Measurements from ENCODE around the gene LRRC75A.

LRRC75A gene

GRCh38 chr17:16438557-16439302, 53.3 kb downstream of the LRRC75A start:
- peaks cover 13 to 20% of the 10 kb centered on the region in 2 donors for H3K4me1 ChIP-seq (ENCODE audit: control insufficient read depth in 2 of 2, insufficient read depth in 2 of 2, low read length in 2 of 2)
- no peaks in the 10 kb centered on the region for H3K27me3 ChIP-seq (ENCODE audit: control insufficient read depth in 2 of 2, insufficient read depth in 2 of 2, low read length in 2 of 2)
- peak overlapping the region; percentile 78 to 82 for H3K4me3 ChIP-seq (ENCODE audit: low read length in 2 of 2)
- H3K9ac ChIP-seq (ENCODE audit: low read depth in 1 of 2, low read length in 2 of 2): peak overlapping the region; percentile 96 to 97
- peak overlapping the region; percentile 88 for H3K27ac ChIP-seq (ENCODE audit: low read depth in 2 of 2, low read length in 2 of 2)
- peaks cover 28 to 29% of the 10 kb centered on the region in 2 donors for H3K36me3 ChIP-seq (ENCODE audit: control insufficient read depth in 2 of 2, insufficient read depth in 2 of 2, low read length in 2 of 2)
- H3K9me3 ChIP-seq (ENCODE audit: control insufficient read depth in 2 of 2, low read length in 2 of 2): no peaks in the 10 kb centered on the region

- H3K9me3 ChIP-seq (ENCODE audit: control insufficient read depth in 2 of 2, low read length in 2 of 2): no peaks in the 10 kb centered on the region
- H3K4me1 ChIP-seq (ENCODE audit: control insufficient read depth in 2 of 2, insufficient read depth in 2 of 2, low read length in 2 of 2): peaks cover 13 to 18% of the 10 kb centered on the region in 2 donors
- H3K27ac ChIP-seq (ENCODE audit: low read depth in 2 of 2, low read length in 2 of 2): peak overlapping the region; percentile 81 to 88
- peak overlapping the region; percentile 26 to 96 for H3K9ac ChIP-seq (ENCODE audit: low read depth in 1 of 2, low read length in 2 of 2)
- H3K4me3 ChIP-seq (ENCODE audit: low read length in 2 of 2): peak overlapping the region; percentile 78 to 82
- H3K27me3 ChIP-seq (ENCODE audit: control insufficient read depth in 2 of 2, insufficient read depth in 2 of 2, low read length in 2 of 2): no peaks in the 10 kb centered on the region
- H3K36me3 ChIP-seq (ENCODE audit: control insufficient read depth in 2 of 2, insufficient read depth in 2 of 2, low read length in 2 of 2): peaks cover 22 to 24% of the 10 kb centered on the region in 2 donors
Observed at GRCh38 chr17:16438173-16438556, 53.8 kb downstream of the LRRC75A start.

GRCh38 chr17:16437083-16437482, 54.9 kb downstream of the LRRC75A start:
- Histone ChIP-seq H3K9ac (ENCODE audit: low read depth in 1 of 2, low read length in 2 of 2) (no peak overlapping the region), H3K9me3 (ENCODE audit: control insufficient read depth in 2 of 2, low read length in 2 of 2) (no peaks in the 10 kb centered on the region), H3K4me1 (ENCODE audit: control insufficient read depth in 2 of 2, insufficient read depth in 2 of 2, low read length in 2 of 2) (peaks cover 13 to 18% of the 10 kb centered on the region in 2 donors), H3K4me3 (ENCODE audit: low read length in 2 of 2) (no peak overlapping the region), H3K27me3 (ENCODE audit: control insufficient read depth in 2 of 2, insufficient read depth in 2 of 2, low read length in 2 of 2) (no peaks in the 10 kb centered on the region), H3K27ac (ENCODE audit: low read depth in 2 of 2, low read length in 2 of 2) (no peak overlapping the region), H3K36me3 (ENCODE audit: control insufficient read depth in 2 of 2, insufficient read depth in 2 of 2, low read length in 2 of 2) (peaks cover 13% of the 10 kb centered on the region in 2 donors)

GRCh38 chr17:16435925-16436886, 55.8 kb downstream of the LRRC75A start:
- no peaks in the 10 kb centered on the region for H3K27me3 ChIP-seq (ENCODE audit: control insufficient read depth in 2 of 2, insufficient read depth in 2 of 2, low read length in 2 of 2)
- H3K36me3 ChIP-seq (ENCODE audit: control insufficient read depth in 2 of 2, insufficient read depth in 2 of 2, low read length in 2 of 2): peaks cover 5% of the 10 kb centered on the region in 2 donors
- H3K4me1 ChIP-seq (ENCODE audit: control insufficient read depth in 2 of 2, insufficient read depth in 2 of 2, low read length in 2 of 2): peaks cover 13 to 16% of the 10 kb centered on the region in 2 donors
- no peaks in the 10 kb centered on the region for H3K9me3 ChIP-seq (ENCODE audit: control insufficient read depth in 2 of 2, low read length in 2 of 2)
- no peak overlapping the region for H3K4me3 ChIP-seq (ENCODE audit: low read length in 2 of 2)
- H3K27ac ChIP-seq (ENCODE audit: low read depth in 2 of 2, low read length in 2 of 2): no peak overlapping the region
- no peak overlapping the region for H3K9ac ChIP-seq (ENCODE audit: low read depth in 1 of 2, low read length in 2 of 2)

GRCh38 chr17:16434662-16435061, 57.3 kb downstream of the LRRC75A start:
- H3K9ac ChIP-seq (ENCODE audit: low read depth in 1 of 2, low read length in 2 of 2): no peak overlapping the region
- H3K36me3 ChIP-seq (ENCODE audit: control insufficient read depth in 2 of 2, insufficient read depth in 2 of 2, low read length in 2 of 2): no peaks in the 10 kb centered on the region
- peaks cover 5% of the 10 kb centered on the region in 2 donors for H3K4me1 ChIP-seq (ENCODE audit: control insufficient read depth in 2 of 2, insufficient read depth in 2 of 2, low read length in 2 of 2)
- no peak overlapping the region for H3K27ac ChIP-seq (ENCODE audit: low read depth in 2 of 2, low read length in 2 of 2)
- no peaks in the 10 kb centered on the region for H3K27me3 ChIP-seq (ENCODE audit: control insufficient read depth in 2 of 2, insufficient read depth in 2 of 2, low read length in 2 of 2)
- H3K9me3 ChIP-seq (ENCODE audit: control insufficient read depth in 2 of 2, low read length in 2 of 2): no peaks in the 10 kb centered on the region
- H3K4me3 ChIP-seq (ENCODE audit: low read length in 2 of 2): no peak overlapping the region

GRCh38 chr17:16433514-16433913, 58.5 kb downstream of the LRRC75A start:
- no peak overlapping the region for H3K4me3 ChIP-seq (ENCODE audit: low read length in 2 of 2)
- no peaks in the 10 kb centered on the region for H3K9me3 ChIP-seq (ENCODE audit: control insufficient read depth in 2 of 2, low read length in 2 of 2)
- H3K27ac ChIP-seq (ENCODE audit: low read depth in 2 of 2, low read length in 2 of 2): no peak overlapping the region
- H3K36me3 ChIP-seq (ENCODE audit: control insufficient read depth in 2 of 2, insufficient read depth in 2 of 2, low read length in 2 of 2): peaks cover 0 to 6% of the 10 kb centered on the region in 2 donors
- H3K27me3 ChIP-seq (ENCODE audit: control insufficient read depth in 2 of 2, insufficient read depth in 2 of 2, low read length in 2 of 2): no peaks in the 10 kb centered on the region
- H3K9ac ChIP-seq (ENCODE audit: low read depth in 1 of 2, low read length in 2 of 2): no peak overlapping the region
- peaks cover 5% of the 10 kb centered on the region in 2 donors for H3K4me1 ChIP-seq (ENCODE audit: control insufficient read depth in 2 of 2, insufficient read depth in 2 of 2, low read length in 2 of 2)

GRCh38 chr17:16432017-16432416, 60.0 kb downstream of the LRRC75A start:
- no peak overlapping the region for H3K4me3 ChIP-seq (ENCODE audit: low read length in 2 of 2)
- no peaks in the 10 kb centered on the region for H3K4me1 ChIP-seq (ENCODE audit: control insufficient read depth in 2 of 2, insufficient read depth in 2 of 2, low read length in 2 of 2)
- peaks cover 0 to 11% of the 10 kb centered on the region in 2 donors for H3K36me3 ChIP-seq (ENCODE audit: control insufficient read depth in 2 of 2, insufficient read depth in 2 of 2, low read length in 2 of 2)
- no peak overlapping the region for H3K27ac ChIP-seq (ENCODE audit: low read depth in 2 of 2, low read length in 2 of 2)
- H3K9me3 ChIP-seq (ENCODE audit: control insufficient read depth in 2 of 2, low read length in 2 of 2): no peaks in the 10 kb centered on the region
- no peaks in the 10 kb centered on the region for H3K27me3 ChIP-seq (ENCODE audit: control insufficient read depth in 2 of 2, insufficient read depth in 2 of 2, low read length in 2 of 2)
- no peak overlapping the region for H3K9ac ChIP-seq (ENCODE audit: low read depth in 1 of 2, low read length in 2 of 2)

- no peak overlapping the region for H3K4me3 ChIP-seq (ENCODE audit: low read length in 2 of 2)
- peaks cover 0 to 11% of the 10 kb centered on the region in 2 donors for H3K36me3 ChIP-seq (ENCODE audit: control insufficient read depth in 2 of 2, insufficient read depth in 2 of 2, low read length in 2 of 2)
- H3K9me3 ChIP-seq (ENCODE audit: control insufficient read depth in 2 of 2, low read length in 2 of 2): no peaks in the 10 kb centered on the region
- H3K27me3 ChIP-seq (ENCODE audit: control insufficient read depth in 2 of 2, insufficient read depth in 2 of 2, low read length in 2 of 2): no peaks in the 10 kb centered on the region
- no peak overlapping the region for H3K27ac ChIP-seq (ENCODE audit: low read depth in 2 of 2, low read length in 2 of 2)
- no peak overlapping the region for H3K9ac ChIP-seq (ENCODE audit: low read depth in 1 of 2, low read length in 2 of 2)
- no peaks in the 10 kb centered on the region for H3K4me1 ChIP-seq (ENCODE audit: control insufficient read depth in 2 of 2, insufficient read depth in 2 of 2, low read length in 2 of 2)
Observed at GRCh38 chr17:16430650-16431049, 61.3 kb downstream of the LRRC75A start.

- no peaks in the 10 kb centered on the region for H3K4me1 ChIP-seq (ENCODE audit: control insufficient read depth in 2 of 2, insufficient read depth in 2 of 2, low read length in 2 of 2)
- H3K36me3 ChIP-seq (ENCODE audit: control insufficient read depth in 2 of 2, insufficient read depth in 2 of 2, low read length in 2 of 2): peaks cover 0 to 11% of the 10 kb centered on the region in 2 donors
- H3K27ac ChIP-seq (ENCODE audit: low read depth in 2 of 2, low read length in 2 of 2): no peak overlapping the region
- no peaks in the 10 kb centered on the region for H3K27me3 ChIP-seq (ENCODE audit: control insufficient read depth in 2 of 2, insufficient read depth in 2 of 2, low read length in 2 of 2)
- H3K9me3 ChIP-seq (ENCODE audit: control insufficient read depth in 2 of 2, low read length in 2 of 2): no peaks in the 10 kb centered on the region
- H3K4me3 ChIP-seq (ENCODE audit: low read length in 2 of 2): no peak overlapping the region
- no peak overlapping the region for H3K9ac ChIP-seq (ENCODE audit: low read depth in 1 of 2, low read length in 2 of 2)
Observed at GRCh38 chr17:16429083-16429482, 62.9 kb downstream of the LRRC75A start.

Data from mucosa of rectum (tissue), 2 donors.